BLaER1 treated with 17β-estradiol and CSF1 and Interleukin-3, amounts not matched to agents 10 nM and 100 nM (cell line): ENCODE results near the gene ZNF683.

Experiments used
- H3K27ac ChIP-seq, 11 experiments: shearing (Covaris generic); formaldehyde crosslinking; 2 replicates each; pipeline ENCODE4 v1.8.1; 2022
- H3K27me3 ChIP-seq, 11 experiments: shearing (Covaris generic); formaldehyde crosslinking; 2 replicates each; pipeline ENCODE4 v1.8.1; 2022
- H3K36me3 ChIP-seq, 11 experiments: shearing (Covaris generic); formaldehyde crosslinking; 2 replicates each; pipeline ENCODE4 v1.8.1; 2022
- H3K4me1 ChIP-seq, 10 experiments: shearing (Covaris generic); formaldehyde crosslinking; 2 replicates each; pipeline ENCODE4 v1.8.1; 2022
- H3K4me2 ChIP-seq, 11 experiments: shearing (Covaris generic); formaldehyde crosslinking; 2 replicates each; pipeline ENCODE4 v1.8.1; 2022
- H3K4me3 ChIP-seq, 10 experiments: shearing (Covaris generic); formaldehyde crosslinking; 2 replicates each; pipeline ENCODE4 v1.8.1; 2022
- H3K9ac ChIP-seq, 11 experiments: shearing (Covaris generic); formaldehyde crosslinking; 2 replicates each; pipeline ENCODE4 v1.8.1; 2022
- H3K9me3 ChIP-seq, 11 experiments: shearing (Covaris generic); formaldehyde crosslinking; replicated peaks in 1 of 11; 2 replicates each; pipeline ENCODE4 v1.8.1; 2022
- H4K20me1 ChIP-seq, 11 experiments: shearing (Covaris generic); formaldehyde crosslinking; 2 replicates each; pipeline ENCODE4 v1.8.1; 2022
- Cebpa-rat ChIP-seq, 11 experiments: shearing (Covaris generic); IDR thresholded peaks; 2 replicates each; pipeline ENCODE4 v1.8.1; 2022

ZNF683 gene

DNA sequence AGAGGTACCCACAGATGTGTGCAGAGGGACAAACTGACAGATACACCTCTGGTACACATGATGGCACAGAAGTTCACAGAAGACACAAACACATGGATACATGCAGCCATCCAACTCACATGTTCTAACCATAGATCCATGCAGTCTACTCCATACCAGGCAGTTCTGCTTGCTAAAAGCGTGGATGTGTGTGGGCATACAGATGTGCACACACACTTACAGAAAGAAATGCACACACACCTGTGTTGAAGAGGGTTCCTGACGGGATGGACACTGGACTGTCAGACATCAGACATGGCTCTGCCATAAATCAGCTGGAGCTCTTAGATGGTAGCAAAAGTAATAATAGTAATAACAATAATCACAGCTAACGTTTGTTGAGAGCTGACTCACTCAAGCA, 48.0 kb downstream of the ZNF683 start:
- H3K4me1 ChIP-seq, result peaks cover 19 to 27% (median 24%) of the 10 kb centered on the region in 10 experiments
- H3K4me3 ChIP-seq, result no peak overlapping the region
- no peaks in the 10 kb centered on the region for H3K27me3 ChIP-seq
- H4K20me1 ChIP-seq, result no peaks in the 10 kb centered on the region
- H3K4me2 ChIP-seq, result no peak overlapping the region
- no peaks in the 10 kb centered on the region for H3K9me3 ChIP-seq
- no peak overlapping the region for H3K27ac ChIP-seq
- H3K9ac ChIP-seq, result no peak overlapping the region
- TF ChIP-seq Cebpa-rat (IDR thresholded peaks at IDR 0.05), result no peak
- H3K36me3 ChIP-seq, result peaks cover 0 to 6% (median 0%) of the 10 kb centered on the region in 11 experiments; a peak in 2 of 22 replicates

DNA sequence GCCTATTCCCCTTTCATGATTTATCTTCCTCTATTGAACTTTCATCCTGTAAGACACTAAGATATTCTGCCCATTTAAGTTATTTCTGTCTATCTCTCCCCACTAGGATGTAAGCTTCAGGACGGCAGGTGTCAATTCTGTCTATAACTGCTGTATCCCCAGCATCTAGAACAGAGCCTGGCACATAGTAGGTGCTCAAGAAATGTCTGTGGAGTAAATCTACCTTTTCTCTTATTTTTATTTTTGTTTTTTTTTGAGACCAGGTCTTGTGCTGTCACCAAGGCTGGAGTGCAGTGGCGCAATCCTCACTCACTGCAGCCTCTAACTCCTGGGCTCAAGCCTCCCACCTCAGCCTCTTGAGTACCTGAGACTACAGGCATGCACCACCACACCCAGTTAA, 49.2 kb downstream of the ZNF683 start:
- H3K9ac ChIP-seq, result no peak overlapping the region
- H3K4me3 ChIP-seq, result no peak overlapping the region
- peaks cover 31 to 38% (median 36%) of the 10 kb centered on the region in 10 experiments for H3K4me1 ChIP-seq
- H3K36me3 ChIP-seq, result peaks cover 0 to 6% (median 0%) of the 10 kb centered on the region in 11 experiments; a peak in 2 of 22 replicates
- no peak overlapping the region for H3K4me2 ChIP-seq
- H3K27ac ChIP-seq, result no peak overlapping the region
- TF ChIP-seq Cebpa-rat (IDR thresholded peaks at IDR 0.05), result no peak
- H3K27me3 ChIP-seq, result peaks cover 0 to 4% (median 0%) of the 10 kb centered on the region in 11 experiments; a peak in 1 of 22 replicates
- no peaks in the 10 kb centered on the region for H4K20me1 ChIP-seq
- H3K9me3 ChIP-seq, result no peaks in the 10 kb centered on the region

- Histone ChIP-seq H3K4me1 (peaks cover 45 to 52% (median 50%) of the 10 kb centered on the region in 10 experiments), H3K9ac (peak overlapping the region; percentile 22 to 74 (median 45); a peak in 17 of 22 replicates), H3K9me3 (no peaks in the 10 kb centered on the region), H3K4me3 (no peak overlapping the region), H3K27ac (peak overlapping the region in 6 of 11 experiments; percentile 8 to 58 (median 40); a peak in 8 of 22 replicates), H4K20me1 (no peaks in the 10 kb centered on the region), H3K27me3 (peaks cover 0 to 8% (median 0%) of the 10 kb centered on the region in 11 experiments; a peak in 1 of 22 replicates), H3K4me2 (peak overlapping the region in 3 of 11 experiments; percentile 30 to 94 (median 77); a peak in 4 of 22 replicates), H3K36me3 (peaks cover 0 to 6% (median 0%) of the 10 kb centered on the region in 11 experiments; a peak in 2 of 22 replicates)
- no peak for TF ChIP-seq Cebpa-rat (IDR thresholded peaks at IDR 0.05)
These were observed 50.6 kb downstream of the ZNF683 start for GRCh38 chr1:26322042-26322331.

GRCh38 chr1:26321315-26322041, 51.1 kb downstream of the ZNF683 start:
- H4K20me1 ChIP-seq, result no peaks in the 10 kb centered on the region
- H3K4me3 ChIP-seq, result peak overlapping the region in 1 of 10 experiments; percentile 28; a peak in 1 of 20 replicates

DNA sequence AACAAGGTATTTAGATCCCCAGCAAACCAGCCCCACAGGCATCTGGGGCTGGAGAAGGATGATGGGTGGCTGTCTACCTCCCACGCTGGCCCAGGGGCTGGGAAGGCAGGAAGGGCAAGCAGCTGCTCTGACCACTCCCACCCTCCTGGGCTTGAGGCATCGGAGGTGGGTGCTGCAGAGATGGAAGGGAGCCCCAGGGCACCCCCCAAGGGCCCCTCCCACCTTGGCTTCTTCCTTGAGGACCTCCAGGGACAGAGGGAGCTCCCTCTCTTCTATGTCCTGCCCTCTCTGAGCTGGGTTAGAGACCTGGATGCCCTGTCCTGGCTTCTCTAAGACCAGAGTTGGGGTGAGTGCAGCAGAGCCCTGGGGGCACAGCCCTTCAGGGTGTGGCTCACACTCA, 51.7 kb downstream of the ZNF683 start:
- H3K27ac ChIP-seq, result peak overlapping the region in 10 of 11 experiments; percentile 6 to 82 (median 62); a peak in 16 of 22 replicates
- TF ChIP-seq Cebpa-rat (IDR thresholded peaks at IDR 0.05), result no peak
- H3K9ac ChIP-seq, result peak overlapping the region in 9 of 11 experiments; percentile 33 to 75 (median 49); a peak in 17 of 22 replicates
- peak overlapping the region; percentile 76 to 98 (median 90) for H3K4me2 ChIP-seq
- no peaks in the 10 kb centered on the region for H3K9me3 ChIP-seq
- no peaks in the 10 kb centered on the region for H4K20me1 ChIP-seq
- peak overlapping the region in 1 of 10 experiments; percentile 28; a peak in 2 of 20 replicates for H3K4me3 ChIP-seq
- peaks cover 56 to 63% (median 61%) of the 10 kb centered on the region in 10 experiments for H3K4me1 ChIP-seq
- H3K36me3 ChIP-seq, result peaks cover 0 to 6% (median 0%) of the 10 kb centered on the region in 11 experiments; a peak in 2 of 22 replicates
- peaks cover 0 to 8% (median 0%) of the 10 kb centered on the region in 11 experiments; a peak in 1 of 22 replicates for H3K27me3 ChIP-seq

More at GRCh38 chr1:26321315-26322041, 51.1 kb downstream of the ZNF683 start:
- Histone ChIP-seq H3K27me3 (peaks cover 0 to 8% (median 0%) of the 10 kb centered on the region in 11 experiments; a peak in 1 of 22 replicates), H3K4me2 (peak overlapping the region; percentile 76 to 98 (median 90)), H3K36me3 (peaks cover 0 to 6% (median 0%) of the 10 kb centered on the region in 11 experiments; a peak in 2 of 22 replicates), H3K4me1 (peaks cover 50 to 57% (median 55%) of the 10 kb centered on the region in 10 experiments), H3K9me3 (no peaks in the 10 kb centered on the region), H3K9ac (peak overlapping the region; percentile 33 to 75 (median 51); a peak in 20 of 22 replicates), H3K27ac (peak overlapping the region in 10 of 11 experiments; percentile 6 to 82 (median 64); a peak in 16 of 22 replicates)
- no peak for TF ChIP-seq Cebpa-rat (IDR thresholded peaks at IDR 0.05)

DNA sequence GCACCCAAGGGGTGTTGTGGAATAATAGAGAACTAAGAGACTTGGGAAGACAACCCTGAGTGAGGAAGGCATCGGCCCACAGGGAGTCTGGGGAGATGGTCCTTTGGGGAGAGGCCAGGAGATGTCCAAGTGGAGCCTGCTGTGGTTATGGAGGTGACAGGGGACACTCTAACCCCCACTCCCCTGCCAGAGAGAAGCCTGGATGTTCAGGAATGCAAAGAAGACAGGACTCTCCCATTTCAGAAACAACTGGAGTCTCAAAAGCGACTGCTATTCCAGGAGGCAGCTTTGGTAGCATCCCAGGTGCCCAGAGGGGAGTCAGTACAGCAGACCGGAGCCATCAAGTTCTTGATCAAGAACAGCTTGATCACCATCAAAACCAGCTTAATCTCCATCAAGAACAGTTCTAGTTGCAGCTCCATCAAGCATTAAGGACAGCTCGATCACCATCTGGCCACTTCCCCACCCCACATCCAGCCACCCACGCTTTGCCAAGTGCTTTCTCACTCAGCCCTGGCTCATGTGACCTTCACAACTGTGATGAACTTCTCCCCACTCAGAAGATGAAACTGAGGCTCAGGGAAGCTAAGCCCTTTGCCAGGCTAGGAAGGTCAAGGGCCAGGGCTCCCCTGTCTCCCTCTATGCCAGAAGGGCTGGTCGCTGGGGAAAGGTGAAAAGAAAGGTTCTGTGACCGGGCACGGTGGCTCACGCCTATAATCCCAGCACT, 54.0 kb downstream of the ZNF683 start:
- Histone ChIP-seq H3K36me3 (peaks cover 0 to 6% (median 0%) of the 10 kb centered on the region in 11 experiments; a peak in 2 of 22 replicates), H3K9me3 (no peaks in the 10 kb centered on the region), H3K9ac (peak overlapping the region; percentile 48 to 75 (median 67)), H3K4me1 (peaks cover 80 to 87% (median 84%) of the 10 kb centered on the region in 10 experiments), H3K27me3 (peaks cover 0 to 8% (median 0%) of the 10 kb centered on the region in 11 experiments; a peak in 1 of 22 replicates), H4K20me1 (no peaks in the 10 kb centered on the region), H3K27ac (peak overlapping the region; percentile 53 to 82 (median 74)), H3K4me3 (peak overlapping the region; percentile 22 to 70 (median 49); a peak in 19 of 20 replicates), H3K4me2 (peak overlapping the region; percentile 76 to 98 (median 90))
- TF ChIP-seq Cebpa-rat (IDR thresholded peaks at IDR 0.05), result no peak

- TF ChIP-seq Cebpa-rat (IDR thresholded peaks at IDR 0.05), result no peak
- H3K27ac ChIP-seq, result peak within 1 kb of the TSS; percentile 61 to 82 (median 74)
- H3K4me3 ChIP-seq, result peak within 1 kb of the TSS; percentile 22 to 70 (median 49); a peak in 19 of 20 replicates
- H3K27me3 ChIP-seq, result peaks cover 0 to 8% (median 0%) of the 10 kb centered on the region in 11 experiments; a peak in 1 of 22 replicates
- peak within 1 kb of the TSS; percentile 48 to 75 (median 67) for H3K9ac ChIP-seq
- peaks cover 83 to 94% (median 91%) of the 10 kb centered on the region in 10 experiments for H3K4me1 ChIP-seq
- no peaks in the 10 kb centered on the region for H4K20me1 ChIP-seq
- H3K4me2 ChIP-seq, result peak within 1 kb of the TSS; percentile 76 to 98 (median 90)
- H3K9me3 ChIP-seq, result no peaks in the 10 kb centered on the region
- peaks cover 0 to 6% (median 0%) of the 10 kb centered on the region in 11 experiments; a peak in 2 of 22 replicates for H3K36me3 ChIP-seq
These were observed 54.8 kb downstream of the ZNF683 start, which contains the start of gene CD52 for GRCh38 chr1:26317612-26318337. Gene CD52, plus strand, starts transcription at chr1:26317958. Its CDS starts 60 bp downstream, at chr1:26318018.

- peak overlapping the region; percentile 48 to 75 (median 67); a peak in 20 of 22 replicates for H3K9ac ChIP-seq
- H3K4me1 ChIP-seq, result peaks cover 83 to 95% (median 91%) of the 10 kb centered on the region in 10 experiments
- no peaks in the 10 kb centered on the region for H3K9me3 ChIP-seq
- peak overlapping the region in 6 of 10 experiments; percentile 32 to 70 (median 52); a peak in 10 of 20 replicates for H3K4me3 ChIP-seq
- H3K27me3 ChIP-seq, result peaks cover 0 to 8% (median 0%) of the 10 kb centered on the region in 11 experiments; a peak in 1 of 22 replicates
- peak overlapping the region; percentile 53 to 82 (median 74); a peak in 21 of 22 replicates for H3K27ac ChIP-seq
- H3K36me3 ChIP-seq, result peaks cover 0 to 5% (median 0%) of the 10 kb centered on the region in 11 experiments; a peak in 1 of 22 replicates
- TF ChIP-seq Cebpa-rat (IDR thresholded peaks at IDR 0.05), result no peak
- H3K4me2 ChIP-seq, result peak overlapping the region; percentile 76 to 98 (median 90)
- no peaks in the 10 kb centered on the region for H4K20me1 ChIP-seq
These were observed 55.4 kb downstream of the ZNF683 start for GRCh38 chr1:26317146-26317545.
